Fibroblast of lung (primary cell): ENCODE data around the gene XRN2. TPM values are rescaled to one million over a fixed set of nuclear protein-coding genes. Genes with fewer than 3 reads are reported as not detected.

Experiments
- DNase-seq, 2 donors: peaks; one replicate each; pipeline versions ENCODE4 v3.0.0 to v3.0.0-alpha.2; 2010; ENCODE audit warnings: low read depth in 2 of 2
- H2AFZ ChIP-seq: 2 replicates; pipeline ENCODE4 v1.5.1; 2012; ENCODE audit warnings: low read length, control low read depth, inconsistent platforms
- H3K27ac ChIP-seq: 2 replicates; pipeline ENCODE4 v1.5.1; 2011; ENCODE audit warnings: low read length, control low read depth; ENCODE audit not compliant: insufficient read depth
- H3K27me3 ChIP-seq: 2 replicates; pipeline ENCODE4 v1.5.1; 2011; ENCODE audit warnings: mild to moderate bottlenecking, low read length; ENCODE audit not compliant: control insufficient read depth, insufficient read depth
- H3K36me3 ChIP-seq: 2 replicates; pipeline ENCODE4 v1.5.1; 2011; ENCODE audit warnings: low read length; ENCODE audit not compliant: control insufficient read depth, insufficient read depth
- H3K4me1 ChIP-seq: 2 replicates; pipeline ENCODE4 v1.5.1; 2011; ENCODE audit warnings: low read length; ENCODE audit not compliant: control insufficient read depth, insufficient read depth; ENCODE audit errors: extremely low read depth
- H3K4me2 ChIP-seq: 2 replicates; pipeline ENCODE4 v1.5.1; 2011; ENCODE audit warnings: low read length, control low read depth; ENCODE audit not compliant: insufficient read depth; ENCODE audit errors: extremely low read depth
- H3K4me3 ChIP-seq, 4 experiments: fragments of 200-600 bp in 1 of 4; sonication (generic) in 1 of 4; replicated peaks in 1 of 4; 2 replicates each; pipeline ENCODE4 v1.5.1; 2011 to 2016; ENCODE audit warnings: low read length in 4 of 4, low read depth in 3 of 4, mild to moderate bottlenecking in 3 of 4, control low read depth in 2 of 4, inconsistent platforms in 1 of 4, mixed read lengths in 1 of 4; ENCODE audit not compliant: insufficient read depth in 1 of 4; ENCODE audit errors: control extremely low read depth in 1 of 4
- H3K79me2 ChIP-seq: 2 replicates; pipeline ENCODE4 v1.5.1; 2012; ENCODE audit warnings: mild to moderate bottlenecking, low read length, inconsistent platforms; ENCODE audit not compliant: control insufficient read depth, insufficient read depth
- H3K9ac ChIP-seq: 2 replicates; pipeline ENCODE4 v1.5.1; 2011; ENCODE audit warnings: mild to moderate bottlenecking, low read length, control low read depth; ENCODE audit not compliant: insufficient read depth
- H3K9me3 ChIP-seq: 2 replicates; pipeline ENCODE4 v1.5.1; 2012; ENCODE audit warnings: low read depth, low read length; ENCODE audit not compliant: control insufficient read depth, insufficient read depth
- H4K20me1 ChIP-seq: 2 replicates; pipeline ENCODE4 v1.5.1; 2011; ENCODE audit warnings: low read length; ENCODE audit not compliant: control insufficient read depth, insufficient read depth; ENCODE audit errors: extremely low read depth
- EZH2 ChIP-seq: IDR thresholded peaks from 2 replicates; pipeline ENCODE4 v1.5.1; 2012; ENCODE audit warnings: low read length, control low read depth, mild to moderate bottlenecking; ENCODE audit errors: missing control alignments
- polyA plus RNA-seq, 2 donors: library from polyadenylated mRNA; depleted of rRNA in 1 of 2; stranded (reverse) in 1 of 2; unstranded in 1 of 2; fragments of >200 nt; gene quantifications; 2 replicates each; pipeline ENCODE4 v1.2.1, GENCODE V29; 2011 to 2012; ENCODE audit warnings: missing spikeins in 1 of 2
- total RNA-seq: library from RNA; depleted of rRNA; stranded (reverse); fragments of >200 nt; gene quantifications from 2 replicates; pipeline ENCODE4 v1.2.1, GENCODE V29; 2014
- TF ChIP-seq, protein P1 (sequence below), 2 donors: IDR thresholded peaks in 1 of 2; conservative IDR thresholded peaks in 1 of 2; 1 replicate in 1 of 2; 2 replicates in 1 of 2; pipeline ENCODE4 v1.5.1; 2011 to 2012; ENCODE audit warnings: low read length in 2 of 2, control low read depth in 1 of 2, inconsistent platforms in 1 of 2, low read depth in 1 of 2, mild to moderate bottlenecking in 1 of 2

XRN2 gene
- total and polyA plus RNA-seq, 2 donors (not counting 1 experiment from before 2014, with no cell fraction given), result 99.3 to 99.6 TPM

DNA sequence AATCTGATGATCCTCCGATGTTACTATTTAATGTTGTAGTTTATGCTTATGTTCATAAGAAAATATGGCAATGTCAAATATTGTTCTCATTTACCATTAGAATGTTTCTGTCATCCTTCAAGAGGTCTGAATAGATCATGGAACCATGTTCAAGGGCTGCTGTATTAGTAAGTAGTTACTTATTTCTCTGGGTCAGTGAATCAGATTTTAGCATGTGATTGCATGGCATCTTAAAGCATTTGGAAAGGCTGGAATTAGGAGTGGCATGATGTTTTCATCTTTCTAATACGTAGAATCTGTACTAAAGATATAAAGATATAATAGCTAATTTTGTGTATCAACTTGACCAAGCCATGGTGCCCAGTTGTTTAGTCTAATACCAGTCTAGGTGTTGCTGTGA, 134.7 kb downstream of the XRN2 start:
- Histone ChIP-seq H3K4me1 (peaks cover 2% of the 10 kb centered on the region), H3K9ac (no peak overlapping the region), H3K4me2 (no peak overlapping the region), H3K4me3 (no peak overlapping the region), H3K79me2 (no peaks in the 10 kb centered on the region), H4K20me1 (no peaks in the 10 kb centered on the region), H3K9me3 (no peaks in the 10 kb centered on the region), H3K27ac (no peak overlapping the region), H3K36me3 (no peaks in the 10 kb centered on the region), H2AFZ (no peak overlapping the region), H3K27me3 (no peaks in the 10 kb centered on the region)
- TF ChIP-seq EZH2, result no peak
- TF ChIP-seq, protein P1, sequence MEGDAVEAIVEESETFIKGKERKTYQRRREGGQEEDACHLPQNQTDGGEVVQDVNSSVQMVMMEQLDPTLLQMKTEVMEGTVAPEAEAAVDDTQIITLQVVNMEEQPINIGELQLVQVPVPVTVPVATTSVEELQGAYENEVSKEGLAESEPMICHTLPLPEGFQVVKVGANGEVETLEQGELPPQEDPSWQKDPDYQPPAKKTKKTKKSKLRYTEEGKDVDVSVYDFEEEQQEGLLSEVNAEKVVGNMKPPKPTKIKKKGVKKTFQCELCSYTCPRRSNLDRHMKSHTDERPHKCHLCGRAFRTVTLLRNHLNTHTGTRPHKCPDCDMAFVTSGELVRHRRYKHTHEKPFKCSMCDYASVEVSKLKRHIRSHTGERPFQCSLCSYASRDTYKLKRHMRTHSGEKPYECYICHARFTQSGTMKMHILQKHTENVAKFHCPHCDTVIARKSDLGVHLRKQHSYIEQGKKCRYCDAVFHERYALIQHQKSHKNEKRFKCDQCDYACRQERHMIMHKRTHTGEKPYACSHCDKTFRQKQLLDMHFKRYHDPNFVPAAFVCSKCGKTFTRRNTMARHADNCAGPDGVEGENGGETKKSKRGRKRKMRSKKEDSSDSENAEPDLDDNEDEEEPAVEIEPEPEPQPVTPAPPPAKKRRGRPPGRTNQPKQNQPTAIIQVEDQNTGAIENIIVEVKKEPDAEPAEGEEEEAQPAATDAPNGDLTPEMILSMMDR (conservative IDR thresholded peaks at IDR 0.05 in 1 of 2, IDR thresholded peaks at IDR 0.05 in 1 of 2; ENCODE audit: low read depth in 1 of 2, low read length in 2 of 2), result no peak
- DNase-seq, result peak in 1 of 2 donors; percentile 11

Other genes starting within 250 kb of the XRN2 start
- gene LINC00237, start 197.0 kb upstream of the XRN2 start, total RNA-seq, result not detected in 2 replicates
- not detected in 2 replicates for gene LINC00237, start 197.0 kb upstream of the XRN2 start, polyA plus RNA-seq
- gene KIZ, start 177.2 kb upstream of the XRN2 start, total RNA-seq, result 23.5 and 25.9 TPM in 2 replicates
- gene KIZ, start 177.2 kb upstream of the XRN2 start, polyA plus RNA-seq, result 7.0 and 11.5 TPM in 2 replicates
- not detected in 2 replicates for gene NKX2-4, start 94.2 kb downstream of the XRN2 start, total RNA-seq
- not detected in 2 replicates for gene NKX2-4, start 94.2 kb downstream of the XRN2 start, polyA plus RNA-seq
- gene NKX2-2, start 210.7 kb downstream of the XRN2 start, total RNA-seq, result not detected in 2 replicates
- gene NKX2-2, start 210.7 kb downstream of the XRN2 start, polyA plus RNA-seq, result not detected in 2 replicates